ENCODE measurements around the gene UGT1A8. TPM values are rescaled to one million over a fixed set of nuclear protein-coding genes. Genes with fewer than 3 reads are reported as not detected.
A peak's percentile ranks its signal among the peaks of the same experiment; 100 is the strongest.
"Not testable (repeated sequence)": the region's sequence is repeated elsewhere in the genome, so short reads cannot be mapped to it uniquely, and the experiment has no call there.

Gene UGT1A8
- total RNA-seq, 1 donor from 2014 or later = not detected

GRCh38 chr2:233643128-233643527, 25.7 kb downstream of the UGT1A8 start:
- peak; percentile 30 for DNase-seq

GRCh38 chr2:233646033-233646432, 28.6 kb downstream of the UGT1A8 start:
- not testable (repeated sequence) for DNase-seq

- DNase-seq = no peak
These were observed 33.5 kb downstream of the UGT1A8 start for GRCh38 chr2:233650981-233651380.

GRCh38 chr2:233651430-233651829, 34.0 kb downstream of the UGT1A8 start:
- no peak for DNase-seq

GRCh38 chr2:233654501-233654900, 37.1 kb downstream of the UGT1A8 start:
- no peak for DNase-seq

- no peak for DNase-seq
These were observed 37.6 kb downstream of the UGT1A8 start for GRCh38 chr2:233655043-233655442.

- DNase-seq = not testable (repeated sequence)
These were observed 38.5 kb downstream of the UGT1A8 start for GRCh38 chr2:233655943-233656342.

- DNase-seq = no peak
These were observed 39.0 kb downstream of the UGT1A8 start for GRCh38 chr2:233656443-233656842.

- no peak for DNase-seq
These were observed 41.2 kb downstream of the UGT1A8 start for GRCh38 chr2:233658610-233659009.

- no peak for DNase-seq
These were observed 46.5 kb downstream of the UGT1A8 start for GRCh38 chr2:233663911-233664310.

- no peak for DNase-seq
These were observed 51.3 kb downstream of the UGT1A8 start for GRCh38 chr2:233668605-233669260.

GRCh38 chr2:233671290-233672161, 54.1 kb downstream of the UGT1A8 start, which contains the start of gene UGT1A9:
TSS of gene UGT1A9 (plus strand) at chr2:233671898. CDS start at chr2:233671935, 37 bp downstream.
- no peak for DNase-seq

- no peak for DNase-seq
These were observed 55.5 kb downstream of the UGT1A8 start for GRCh38 chr2:233672886-233673285.

- DNase-seq = no peak
These were observed 56.5 kb downstream of the UGT1A8 start for GRCh38 chr2:233673896-233674295.

- DNase-seq = no peak
These were observed 56.9 kb downstream of the UGT1A8 start for GRCh38 chr2:233674314-233674713.

- DNase-seq = no peak
These were observed 57.6 kb downstream of the UGT1A8 start for GRCh38 chr2:233674995-233675394.

GRCh38 chr2:233676046-233676445, 58.6 kb downstream of the UGT1A8 start:
- DNase-seq = no peak

GRCh38 chr2:233679196-233679595, 61.8 kb downstream of the UGT1A8 start:
- DNase-seq = no peak

GRCh38 chr2:233680361-233681045, 63.1 kb downstream of the UGT1A8 start:
- DNase-seq = no peak

GRCh38 chr2:233681521-233682099, 64.2 kb downstream of the UGT1A8 start, which contains the start of gene UGT1A7:
TSS of gene UGT1A7 (plus strand) at chr2:233681901. CDS start at chr2:233681938, 37 bp downstream.
- DNase-seq = no peak

- DNase-seq = no peak
These were observed 67.2 kb downstream of the UGT1A8 start for GRCh38 chr2:233684640-233685039.

- no peak for DNase-seq
These were observed 69.5 kb downstream of the UGT1A8 start for GRCh38 chr2:233686928-233687327.

- DNase-seq = no peak
These were observed 70.9 kb downstream of the UGT1A8 start for GRCh38 chr2:233688341-233688740.
